IMR-90 (cell line): Measurements from ENCODE around the gene COA1. TPM values are rescaled to one million over a fixed set of nuclear protein-coding genes. Genes with fewer than 3 reads are reported as not detected.
A peak's percentile ranks its signal among the peaks of the same experiment; 100 is the strongest.

Source experiments
- ATAC-seq: fragments of 200-7000 bp; cut with Tn5 transposase; 2 replicates; pipeline ENCODE4 v1.9.1; 2020; ENCODE audit warnings: low read depth, mild to moderate bottlenecking, moderate library complexity
- BruUV-seq: library from RNA; stranded (reverse); fragments of 400-500 nt; replicated peaks from 2 replicates; lab custom pipeline; 2021; lab: Mats Ljungman, UMichigan
- CTCF ChIA-PET: fragments of 300-600 bp; formaldehyde crosslinking; extraction: SDS; loops from one replicate; lab custom pipeline; 2021; ENCODE audit warnings: antibody characterized with exemption; lab: Yijun Ruan, JAX
- POLR2A ChIA-PET: fragments of 300-600 bp; sonication (Branson Sonifier 250); formaldehyde crosslinking; loops from one replicate; lab custom pipeline; 2022; ENCODE audit warnings: antibody characterized with exemption; ENCODE audit not compliant: unreplicated experiment; lab: Charles Lee
- DNase-seq: peaks from one replicate; pipeline ENCODE4 v3.0.0; 2013
- H2AFZ ChIP-seq: replicated peaks from 2 replicates; pipeline ENCODE3; 2013; ENCODE audit warnings: low read length, mild to moderate bottlenecking; ENCODE audit not compliant: poor library complexity
- H2AK5ac ChIP-seq: 2 replicates; pipeline ENCODE4 v1.6.1; 2013; ENCODE audit warnings: low read depth, low read length, inconsistent platforms
- H2AK9ac ChIP-seq: replicated peaks from 2 replicates; pipeline ENCODE3; 2013; ENCODE audit warnings: mild to moderate bottlenecking, low read depth, low read length, moderate library complexity; ENCODE audit not compliant: poor library complexity
- H2BK120ac ChIP-seq: 2 replicates; pipeline ENCODE4 v1.6.1; 2013; ENCODE audit warnings: low read depth, low read length, inconsistent platforms
- H2BK15ac ChIP-seq: 3 replicates; pipeline ENCODE4 v1.6.1; 2013; ENCODE audit warnings: low read depth, low read length, inconsistent platforms
- H2BK20ac ChIP-seq: 2 replicates; pipeline ENCODE4 v1.6.1; 2013; ENCODE audit warnings: low read depth, mild to moderate bottlenecking, inconsistent platforms, low read length, moderate library complexity
- H2BK5ac ChIP-seq: 2 replicates; pipeline ENCODE4 v1.6.1; 2013; ENCODE audit warnings: mild to moderate bottlenecking, low read depth, low read length, inconsistent platforms; ENCODE audit not compliant: poor library complexity, severe bottlenecking
- H3K14ac ChIP-seq: replicated peaks from 2 replicates; pipeline ENCODE4 v1.6.1; 2013; ENCODE audit warnings: low read depth, low read length, inconsistent platforms
- H3K18ac ChIP-seq: 2 replicates; pipeline ENCODE4 v1.6.1; 2013; ENCODE audit warnings: low read depth, low read length, control low read depth
- H3K23ac ChIP-seq: 2 replicates; pipeline ENCODE4 v1.6.1; 2013; ENCODE audit warnings: low read depth, low read length, inconsistent platforms
- H3K27ac ChIP-seq: 2 replicates; pipeline ENCODE4 v1.5.1; 2013; ENCODE audit warnings: mild to moderate bottlenecking, control low read depth, low read length; ENCODE audit not compliant: insufficient read depth
- H3K27me3 ChIP-seq: 2 replicates; pipeline ENCODE4 v1.6.1; 2013; ENCODE audit warnings: low read length; ENCODE audit not compliant: control insufficient read depth, insufficient read depth
- H3K36me3 ChIP-seq: 2 replicates; pipeline ENCODE4 v1.6.1; 2013; ENCODE audit warnings: low read length, mixed read lengths; ENCODE audit not compliant: control insufficient read depth, insufficient read depth
- H3K4ac ChIP-seq: 2 replicates; pipeline ENCODE4 v1.6.1; 2013; ENCODE audit warnings: low read depth, low read length, inconsistent platforms
- H3K4me1 ChIP-seq: 2 replicates; pipeline ENCODE4 v1.6.1; 2013; ENCODE audit warnings: low read length, mixed read lengths; ENCODE audit not compliant: control insufficient read depth, insufficient read depth
- H3K4me2 ChIP-seq: 2 replicates; pipeline ENCODE4 v1.6.1; 2013; ENCODE audit warnings: low read depth, mild to moderate bottlenecking, control low read depth, low read length, moderate library complexity
- H3K4me3 ChIP-seq: 2 replicates; pipeline ENCODE4 v1.5.1; 2013; ENCODE audit warnings: low read depth, mild to moderate bottlenecking, control low read depth, low read length, moderate library complexity; ENCODE audit not compliant: insufficient read depth
- H3K56ac ChIP-seq: 2 replicates; pipeline ENCODE4 v1.6.1; 2013; ENCODE audit warnings: low read length, inconsistent platforms; ENCODE audit not compliant: insufficient read depth; ENCODE audit errors: extremely low read depth
- H3K79me1 ChIP-seq, 2 experiments: 2 replicates each; pipeline ENCODE4 v1.6.1; 2013; ENCODE audit warnings: low read length in 2 of 2, inconsistent platforms in 1 of 2, low read depth in 1 of 2
- H3K9ac ChIP-seq: 2 replicates; pipeline ENCODE4 v1.6.1; 2013; ENCODE audit warnings: low read depth, low read length, control low read depth
- H3K9me1 ChIP-seq: 2 replicates; pipeline ENCODE4 v1.6.1; 2013; ENCODE audit warnings: low read length, inconsistent platforms; ENCODE audit not compliant: insufficient read depth
- H3K9me3 ChIP-seq: 2 replicates; pipeline ENCODE4 v1.6.1; 2013; ENCODE audit warnings: low read length; ENCODE audit not compliant: control insufficient read depth, insufficient read depth
- H4K20me1 ChIP-seq: 2 replicates; pipeline ENCODE4 v1.6.1; 2013; ENCODE audit warnings: low read length, inconsistent platforms; ENCODE audit not compliant: insufficient read depth
- H4K5ac ChIP-seq: 2 replicates; pipeline ENCODE4 v1.6.1; 2013; ENCODE audit warnings: mild to moderate bottlenecking, low read depth, low read length, control low read depth
- H4K8ac ChIP-seq, 2 experiments: 2 replicates each; pipeline ENCODE4 v1.6.1; 2013; ENCODE audit warnings: low read depth in 2 of 2, low read length in 2 of 2, control low read depth in 1 of 2, inconsistent platforms in 1 of 2
- H4K91ac ChIP-seq: 2 replicates; pipeline ENCODE4 v1.6.1; 2013; ENCODE audit warnings: low read depth, low read length, inconsistent platforms; ENCODE audit not compliant: insufficient read depth
- BHLHE40 ChIP-seq: fragments of 150-350 bp; IDR thresholded peaks from 2 replicates; pipeline ENCODE4 v1.6.1; 2016; ENCODE audit warnings: mild to moderate bottlenecking, low read depth, low read length
- CEBPB ChIP-seq: IDR thresholded peaks from 2 replicates; pipeline ENCODE4 v1.6.1; 2012; ENCODE audit warnings: low read depth, low read length, improper control_type of control experiment
- MAZ ChIP-seq: IDR thresholded peaks from 2 replicates; pipeline ENCODE4 v1.6.1; 2012; ENCODE audit warnings: low read depth, mild to moderate bottlenecking, low read length, improper control_type of control experiment, moderate library complexity, borderline replicate concordance
- NFE2L2 ChIP-seq: fragments of 150-350 bp; IDR thresholded peaks from 2 replicates; pipeline ENCODE4 v1.6.1; 2016; ENCODE audit warnings: low read depth, mild to moderate bottlenecking, low read length
- POLR2A ChIP-seq: IDR thresholded peaks from 2 replicates; pipeline ENCODE4 v1.6.1; 2012; ENCODE audit warnings: mild to moderate bottlenecking, low read depth, low read length
- RAD21 ChIP-seq: IDR thresholded peaks from 2 replicates; pipeline ENCODE4 v1.6.1; 2012; ENCODE audit warnings: low read length, improper control_type of control experiment
- RCOR1 ChIP-seq: IDR thresholded peaks from 2 replicates; pipeline ENCODE4 v1.6.1; 2012; ENCODE audit warnings: mild to moderate bottlenecking, low read length, improper control_type of control experiment; ENCODE audit not compliant: insufficient replicate concordance
- RFX5 ChIP-seq: IDR thresholded peaks from 2 replicates; pipeline ENCODE4 v1.8.0; 2012; ENCODE audit warnings: low read depth, mild to moderate bottlenecking, low read length, moderate library complexity
- SMC3 ChIP-seq: fragments of 150-350 bp; IDR thresholded peaks from 2 replicates; pipeline ENCODE4 v1.6.1; 2016; ENCODE audit warnings: low read depth, mild to moderate bottlenecking, antibody characterized with exemption, low read length, moderate library complexity
- WGBS, 2 experiments: methylation state at CpG; one replicate each; pipeline versions ENCODE4 v1.1.5 to v1.1.7; 2013; ENCODE audit warnings: missing lambda C conversion rate in 2 of 2; ENCODE audit not compliant: insufficient read length in 1 of 2; ENCODE audit errors: extremely low coverage in 2 of 2; 5-methylcytosine and 5-hydroxymethylcytosine counted together
- dilution Hi-C: fragments of 300-500 bp; cut with HindIII; formaldehyde crosslinking; loops from one replicate; pipeline ENCODE4 v1.14.3; 2018; ENCODE audit warnings: low sequenced_read_pairs; ENCODE audit not compliant: unreplicated experiment
- in situ Hi-C: fragments of 300-500 bp; cut with MboI; formaldehyde crosslinking; loops from 3 replicates; pipeline ENCODE4 v1.14.3; 2019; ENCODE audit warnings: low sequenced_read_pairs, inconsistent platforms, mixed read lengths
- intact Hi-C: fragments of 100-400 bp; cut with micrococcal nuclease; formaldehyde crosslinking; loops from 2 replicates; pipeline ENCODE4 v1.10.0; 2022
- polyA plus RNA-seq, 3 experiments: library from polyadenylated mRNA; depleted of rRNA; stranded (reverse); fragments of >200 nt; gene quantifications; 2 replicates each; pipeline ENCODE4 v1.2.3, GENCODE V29; 2012; ENCODE audit warnings: low replicate concordance in 1 of 3
- total RNA-seq: library from RNA; depleted of rRNA; stranded (reverse); fragments of >200 nt; gene quantifications from 2 replicates; pipeline ENCODE4 v1.2.3, GENCODE V29; 2012

Gene COA1
- total and polyA plus RNA-seq, 2 of the 4 experiments (the other 2 are of a cell fraction): 34.2 to 59.5 TPM

GRCh38 chr7:43691611-43692010 lies 37.7 kb downstream of the COA1 start:
- no peak overlapping the region for H3K9ac ChIP-seq
- CTCF ChIA-PET: interaction anchor here (1.1 kb wide), 1 partner anchor 109 kb away, joined by 3 read pairs; the partner anchor contains the start of gene STK17A
- no peaks in the 10 kb centered on the region for H3K36me3 ChIP-seq
- H4K91ac ChIP-seq: peak overlapping the region; percentile 42
- no peak overlapping the region for H3K4me2 ChIP-seq
- H3K23ac ChIP-seq: no peak overlapping the region
- intact Hi-C loops: no loop called here
- no peak overlapping the region for H4K8ac ChIP-seq
- H3K4me3 ChIP-seq: no peak overlapping the region
- H2BK20ac ChIP-seq: no peak overlapping the region
- no peak overlapping the region for H2AK9ac ChIP-seq
- H2AK5ac ChIP-seq: peak overlapping the region; percentile 64; the same call in 1 of the 2 replicates
- H2BK15ac ChIP-seq: peak overlapping the region; percentile 11; the same call in 1 of the 3 replicates
- BruUV-seq: no TSS peak
- 0 out of 2 replicates have a peak overlapping the region, but pooled peaks have one; percentile 42 for H2BK120ac ChIP-seq
- H3K4ac ChIP-seq: peak overlapping the region; percentile 40; the same call in 1 of the 2 replicates
- H3K4me1 ChIP-seq: peaks cover 16% of the 10 kb centered on the region
- peaks cover 14% of the 10 kb centered on the region for H3K9me1 ChIP-seq
- no peak overlapping the region; the same call in 1 of the 2 replicates for H4K5ac ChIP-seq
- TF ChIP-seq NFE2L2 (no peak), CEBPB (no peak), RCOR1 (no peak), RFX5 (no peak), POLR2A (no peak), SMC3 (no peak), RAD21 (no peak), MAZ (no peak), BHLHE40 (no peak)
- no peak overlapping the region for H3K18ac ChIP-seq
- no peaks in the 10 kb centered on the region for H3K9me3 ChIP-seq
- no peak overlapping the region for H3K14ac ChIP-seq
- no peak overlapping the region for H2BK5ac ChIP-seq
- H2AFZ ChIP-seq: no peak overlapping the region
- H3K27me3 ChIP-seq: no peaks in the 10 kb centered on the region
- no peak overlapping the region for H3K27ac ChIP-seq
- in situ Hi-C loops: loop anchor here (5.0 kb wide), 1 partner anchor 44 kb away; no protein-coding TSS in a partner anchor
- dilution Hi-C loops: no loop called here
- H3K79me1 ChIP-seq: peaks cover 37 to 55% of the 10 kb centered on the region in 2 experiments
- no peaks in the 10 kb centered on the region for H4K20me1 ChIP-seq
- DNase-seq (no peak), ATAC-seq (no peak)
- POLR2A ChIA-PET: no interaction called here
- 73% methylated on average over 2 of the region's 3 CpGs; no CpG with 5 or more reads in 1 of the 2 experiments for WGBS, 2 experiments
- no peak overlapping the region for H3K56ac ChIP-seq
